ENCODE measurements around the gene NDE1. TPM values are rescaled to one million over a fixed set of nuclear protein-coding genes. Genes with fewer than 3 reads are reported as not detected.
A peak's percentile ranks its signal among the peaks of the same experiment; 100 is the strongest.

The NDE1 gene
- total RNA-seq, 4 donors from 2014 or later = 22.9 to 73.5 (median 38.8) TPM

- Histone ChIP-seq H3K27ac (peak overlapping the region; percentile 87 to 96 (median 94)), H3K4me3 (peak overlapping the region in 2 of 4 donors; percentile 11 to 21), H3K27me3 (no peaks in the 10 kb centered on the region), H3K9me3 (no peaks in the 10 kb centered on the region), H3K36me3 (peaks cover 2 to 30% (median 8%) of the 10 kb centered on the region in 3 donors), H3K4me1 (peaks cover 0 to 59% (median 29%) of the 10 kb centered on the region in 4 donors)
- TF ChIP-seq POLR2A (IDR thresholded peaks at IDR 0.05) (peak; percentile 66 to 71), EP300 (IDR thresholded peaks at IDR 0.05) (peak; percentile 99), CTCF (IDR thresholded peaks at IDR 0.05) (peak in 1 of 5 experiments; percentile 14)
- peak; percentile 94 to 98 for DNase-seq (ENCODE audit: low spot score in 2 of 2)
- 7% methylated on average over 20 of the region's 20 CpGs for WGBS, 2 donors
These were observed 22.6 kb downstream of the NDE1 start for GRCh38 chr16:15672514-15673167.

GRCh38 chr16:15674571-15674970 is 24.5 kb downstream of the NDE1 start:
- no peak for TF ChIP-seq POLR2A (IDR thresholded peaks at IDR 0.05)
- TF ChIP-seq EP300 (IDR thresholded peaks at IDR 0.05) = no peak
- no peak for TF ChIP-seq CTCF (IDR thresholded peaks at IDR 0.05)
- Histone ChIP-seq H3K4me3 (no peak overlapping the region), H3K36me3 (peaks cover 0 to 30% (median 2%) of the 10 kb centered on the region in 3 donors), H3K27ac (peak overlapping the region; percentile 87 to 96 (median 94)), H3K4me1 (peaks cover 0 to 63% (median 29%) of the 10 kb centered on the region in 4 donors), H3K27me3 (no peaks in the 10 kb centered on the region), H3K9me3 (no peaks in the 10 kb centered on the region)
- WGBS, 2 donors = 85% methylated on average over 7 of the region's 7 CpGs
- no peak for DNase-seq (ENCODE audit: low spot score in 2 of 2)

GRCh38 chr16:15676506-15676905 is 26.5 kb downstream of the NDE1 start:
- Histone ChIP-seq H3K36me3 (peaks cover 0 to 33% (median 0%) of the 10 kb centered on the region in 3 donors), H3K4me1 (peaks cover 0 to 62% (median 28%) of the 10 kb centered on the region in 4 donors), H3K27ac (peak overlapping the region in 3 of 4 donors; percentile 87 to 96 (median 91)), H3K27me3 (no peaks in the 10 kb centered on the region), H3K9me3 (no peaks in the 10 kb centered on the region), H3K4me3 (no peak overlapping the region)
- 42 to 58% methylated on average over 10 of the region's 10 CpGs for WGBS, 2 donors
- TF ChIP-seq EP300 (IDR thresholded peaks at IDR 0.05) = no peak
- no peak for TF ChIP-seq POLR2A (IDR thresholded peaks at IDR 0.05)
- TF ChIP-seq CTCF (IDR thresholded peaks at IDR 0.05) = no peak
- no peak for DNase-seq (ENCODE audit: low spot score in 2 of 2)

GRCh38 chr16:15677447-15677846 is 27.4 kb downstream of the NDE1 start:
- no peak for TF ChIP-seq CTCF (IDR thresholded peaks at IDR 0.05)
- TF ChIP-seq POLR2A (IDR thresholded peaks at IDR 0.05) = no peak
- TF ChIP-seq EP300 (IDR thresholded peaks at IDR 0.05) = no peak
- Histone ChIP-seq H3K27me3 (no peaks in the 10 kb centered on the region), H3K27ac (peak overlapping the region in 2 of 4 donors; percentile 91 to 96), H3K4me1 (peaks cover 0 to 61% (median 20%) of the 10 kb centered on the region in 4 donors), H3K36me3 (peaks cover 0 to 33% (median 0%) of the 10 kb centered on the region in 3 donors), H3K9me3 (no peaks in the 10 kb centered on the region), H3K4me3 (no peak overlapping the region)
- no peak for DNase-seq (ENCODE audit: low spot score in 2 of 2)
- WGBS, 2 donors = 91 to 96% methylated on average over 5 of the region's 5 CpGs

GRCh38 chr16:15682105-15682570 is 32.1 kb downstream of the NDE1 start:
- peaks cover 0 to 63% (median 7%) of the 10 kb centered on the region in 3 donors for H3K36me3 ChIP-seq
- peak in 4 of 5 experiments; percentile 15 to 56 (median 34) for TF ChIP-seq CTCF (IDR thresholded peaks at IDR 0.05)
- TF ChIP-seq POLR2A (IDR thresholded peaks at IDR 0.05) = no peak
- no peak for TF ChIP-seq EP300 (IDR thresholded peaks at IDR 0.05)
- peak overlapping the region in 2 of 4 donors; percentile 26 to 71 for H3K27ac ChIP-seq
- no peak overlapping the region for H3K4me3 ChIP-seq
- DNase-seq (ENCODE audit: low spot score in 2 of 2) = peak in 1 of 2 donors; percentile 20
- peaks cover 0 to 21% (median 0%) of the 10 kb centered on the region in 4 donors for H3K4me1 ChIP-seq
- WGBS, 2 donors = 51% methylated on average over 7 of the region's 7 CpGs
- H3K9me3 ChIP-seq = no peaks in the 10 kb centered on the region
- no peaks in the 10 kb centered on the region for H3K27me3 ChIP-seq
